B cell (primary cell): ENCODE data around the gene UNC5C. TPM values are rescaled to one million over a fixed set of nuclear protein-coding genes. Genes with fewer than 3 reads are reported as not detected.

Experiments used
- ATAC-seq: fragments of 200-7000 bp; cut with Tn5 transposase; one replicate; pipeline ENCODE4 v1.10.0; 2021; ENCODE audit warnings: low read depth, mild to moderate bottlenecking, moderate number of reproducible peaks, moderate library complexity
- CTCF ChIA-PET: fragments of 350-600 bp; sonication (Branson Sonifier 250); formaldehyde crosslinking; loops from one replicate; lab custom pipeline; 2021; ENCODE audit warnings: antibody characterized with exemption, inconsistent platforms; lab: Charles Lee
- POLR2A ChIA-PET: fragments of 350-600 bp; sonication (Branson Sonifier 250); formaldehyde crosslinking; loops from one replicate; lab custom pipeline; 2021; ENCODE audit warnings: antibody characterized with exemption; lab: Charles Lee
- DNase-seq: peaks from one replicate; pipeline ENCODE4 v3.0.0; 2013
- H2AFZ ChIP-seq: 2 replicates; pipeline ENCODE4 v1.6.1; 2012; ENCODE audit warnings: mild to moderate bottlenecking, low read depth, low read length; ENCODE audit not compliant: insufficient read depth, poor library complexity, severe bottlenecking
- H3K27ac ChIP-seq, 2 donors: 1 replicate in 1 of 2; 2 replicates in 1 of 2; pipeline ENCODE4 v1.5.1; 2012 to 2013; ENCODE audit warnings: low read length in 2 of 2, mild to moderate bottlenecking in 2 of 2, moderate library complexity in 1 of 2
- H3K27me3 ChIP-seq, 4 experiments: fragments of 200-600 bp in 1 of 4; sonication (generic) in 1 of 4; replicated peaks in 1 of 4; 1 replicate in 2 of 4; 2 replicates in 2 of 4; pipeline versions ENCODE4 v1.6.1 to v1.7.0; 2013 to 2016; ENCODE audit warnings: low read length in 3 of 4, mild to moderate bottlenecking in 2 of 4, mixed read lengths in 1 of 4, moderate library complexity in 1 of 4; ENCODE audit not compliant: insufficient read depth in 4 of 4, control insufficient read depth in 3 of 4; ENCODE audit errors: control extremely low read depth in 1 of 4
- H3K36me3 ChIP-seq, 2 experiments: replicated peaks in 1 of 2; 1 replicate in 1 of 2; 2 replicates in 1 of 2; pipeline versions ENCODE4 v1.6.1 to v1.7.1; 2013; ENCODE audit warnings: low read length in 1 of 2; ENCODE audit not compliant: insufficient read depth in 2 of 2, control insufficient read depth in 1 of 2; ENCODE audit errors: control extremely low read depth in 1 of 2, extremely low read depth in 1 of 2
- H3K4me1 ChIP-seq, 2 donors: fragments of 200-600 bp in 1 of 2; sonication (generic) in 1 of 2; 1 replicate in 1 of 2; 2 replicates in 1 of 2; pipeline versions ENCODE4 v1.5.1 to v1.6.1; 2013 to 2017; ENCODE audit warnings: low read length in 2 of 2; ENCODE audit not compliant: control insufficient read depth in 2 of 2, insufficient read depth in 2 of 2
- H3K4me2 ChIP-seq: replicated peaks from 2 replicates; pipeline ENCODE3; 2012; ENCODE audit warnings: mild to moderate bottlenecking, low read depth, low read length; ENCODE audit not compliant: poor library complexity, severe bottlenecking
- H3K4me3 ChIP-seq, 5 experiments: fragments of 200-600 bp in 1 of 5; sonication (generic) in 1 of 5; 1 replicate in 3 of 5; 2 replicates in 2 of 5; pipeline versions ENCODE4 v1.5.1 to v1.7.0; 2011 to 2016; ENCODE audit warnings: low read length in 4 of 5, mild to moderate bottlenecking in 4 of 5, low read depth in 2 of 5, control low read depth in 1 of 5, moderate library complexity in 1 of 5; ENCODE audit not compliant: insufficient read depth in 1 of 5; ENCODE audit errors: control extremely low read depth in 1 of 5, extremely low read depth in 1 of 5
- H3K79me2 ChIP-seq: fragments of 200-600 bp; sonication (generic); one replicate; pipeline ENCODE4 v1.6.0; 2016; ENCODE audit warnings: low read length; ENCODE audit not compliant: control insufficient read depth, insufficient read depth
- H3K9ac ChIP-seq: fragments of 200-600 bp; sonication (generic); 2 replicates; pipeline ENCODE4 v1.6.1; 2017; ENCODE audit warnings: mild to moderate bottlenecking, low read length, moderate library complexity
- H3K9me3 ChIP-seq, 3 donors: one replicate each; pipeline versions ENCODE4 v1.6.1 to v1.7.1; 2013; ENCODE audit warnings: low read length in 2 of 3; ENCODE audit not compliant: control insufficient read depth in 2 of 3, insufficient read depth in 1 of 3; ENCODE audit errors: control extremely low read depth in 1 of 3
- H4K20me1 ChIP-seq: 2 replicates; pipeline ENCODE4 v1.6.0; 2012; ENCODE audit warnings: mild to moderate bottlenecking, low read length; ENCODE audit not compliant: insufficient read depth, control insufficient read depth, poor library complexity, severe bottlenecking
- H3K27ac Mint-ChIP-seq: one replicate; pipeline ENCODE4 v1.8.0; 2021; ENCODE audit warnings: mixed read lengths
- H3K27me3 Mint-ChIP-seq: one replicate; pipeline ENCODE4 v1.8.0; 2021; ENCODE audit warnings: mixed read lengths
- H3K4me1 Mint-ChIP-seq: one replicate; pipeline ENCODE4 v1.8.0; 2021; ENCODE audit warnings: mixed read lengths
- H3K4me3 Mint-ChIP-seq: one replicate; pipeline ENCODE4 v1.8.0; 2021; ENCODE audit warnings: mixed read lengths
- H3K9me3 Mint-ChIP-seq: one replicate; pipeline ENCODE4 v1.8.0; 2022; ENCODE audit warnings: mixed read lengths; ENCODE audit not compliant: insufficient read depth
- CTCF ChIP-seq: fragments of 200-600 bp; IDR thresholded peaks from one replicate; pipeline ENCODE4 v1.8.0; 2022; ENCODE audit warnings: antibody characterized with exemption, mild to moderate bottlenecking
- EZH2 ChIP-seq: IDR thresholded peaks from 2 replicates; pipeline ENCODE4 v1.6.1; 2012; ENCODE audit warnings: borderline replicate concordance, low read depth, mild to moderate bottlenecking, moderate library complexity, low read length; ENCODE audit not compliant: insufficient read depth, poor library complexity, severe bottlenecking
- WGBS: methylation state at CpG from one replicate; pipeline ENCODE4 v1.1.5; 2013; ENCODE audit warnings: missing lambda C conversion rate; ENCODE audit not compliant: insufficient coverage; 5-methylcytosine and 5-hydroxymethylcytosine counted together
- intact Hi-C: fragments of 100-400 bp; cut with micrococcal nuclease; formaldehyde crosslinking; loops from one replicate; pipeline ENCODE4 v1.10.0; 2022
- polyA plus RNA-seq: library from polyadenylated mRNA; depleted of rRNA; stranded (reverse); fragments of >200 nt; gene quantifications from 2 replicates; pipeline ENCODE4 v1.2.3, GENCODE V29; 2012
- total RNA-seq, 2 donors: library from RNA; stranded (reverse); fragments of 120-200 nt in 1 of 2; gene quantifications; 1 replicate in 1 of 2; 2 replicates in 1 of 2; pipeline versions ENCODE4 v1.2.3 to v1.2.4, GENCODE V29; 2013 to 2022

Gene UNC5C
- total and polyA plus RNA-seq, 2 donors (not counting 1 experiment from before 2014, with no cell fraction given), result not detected

GRCh38 chr4:95445251-95445650 lies 103.5 kb downstream of the UNC5C start:
- Histone ChIP-seq H3K4me2 (no peak overlapping the region), H4K20me1 (no peaks in the 10 kb centered on the region), H3K4me3 (no peak overlapping the region), H2AFZ (no peak overlapping the region), H3K9me3 (no peaks in the 10 kb centered on the region), H3K36me3 (no peaks in the 10 kb centered on the region), H3K27ac (no peak overlapping the region), H3K27me3 (no peaks in the 10 kb centered on the region), H3K4me1 (no peaks in the 10 kb centered on the region), H3K79me2 (no peaks in the 10 kb centered on the region), H3K9ac (no peak overlapping the region)
- WGBS, result 92% methylated on average over 2 of the region's 5 CpGs
- intact Hi-C loops, result no loop called here
- POLR2A ChIA-PET, result no interaction called here
- Mint-ChIP-seq H3K4me3 (no peak overlapping the region), H3K4me1 (no peaks in the 10 kb centered on the region), H3K9me3 (peaks cover 2% of the 10 kb centered on the region), H3K27ac (no peak overlapping the region), H3K27me3 (no peaks in the 10 kb centered on the region)
- DNase-seq (no peak), ATAC-seq (no peak)
- CTCF ChIA-PET, result no interaction called here
- TF ChIP-seq CTCF (no peak), EZH2 (no peak)

GRCh38 chr4:95444812-95445211 lies 104.0 kb downstream of the UNC5C start:
- Histone ChIP-seq H3K4me2 (no peak overlapping the region), H3K9me3 (no peaks in the 10 kb centered on the region), H4K20me1 (no peaks in the 10 kb centered on the region), H2AFZ (no peak overlapping the region), H3K4me1 (no peaks in the 10 kb centered on the region), H3K9ac (no peak overlapping the region), H3K27me3 (no peaks in the 10 kb centered on the region), H3K27ac (no peak overlapping the region), H3K4me3 (no peak overlapping the region), H3K36me3 (no peaks in the 10 kb centered on the region), H3K79me2 (no peaks in the 10 kb centered on the region)
- Mint-ChIP-seq H3K4me3 (no peak overlapping the region), H3K27me3 (no peaks in the 10 kb centered on the region), H3K4me1 (no peaks in the 10 kb centered on the region), H3K27ac (no peak overlapping the region), H3K9me3 (peaks cover 2% of the 10 kb centered on the region)
- intact Hi-C loops, result no loop called here
- TF ChIP-seq CTCF (no peak), EZH2 (no peak)
- no CpG with 5 or more reads among the region's 5 CpGs for WGBS
- ATAC-seq (no peak), DNase-seq (no peak)
- POLR2A ChIA-PET, result no interaction called here
- CTCF ChIA-PET, result no interaction called here
